Esophagus (tissue), 2 donors: ENCODE measurements around the gene ANKRD18B. TPM values are rescaled to one million over a fixed set of nuclear protein-coding genes. Genes with fewer than 3 reads are reported as not detected.
"Not testable (repeated sequence)": the region's sequence is repeated elsewhere in the genome, so short reads cannot be mapped to it uniquely, and the experiment has no call there.

Source experiments
- H3K27ac ChIP-seq, 2 donors: one replicate each; pipeline ENCODE4 v1.5.1; 2013; ENCODE audit warnings: low read depth in 2 of 2, mild to moderate bottlenecking in 2 of 2, inconsistent platforms in 1 of 2, low read length in 1 of 2, moderate library complexity in 1 of 2
- H3K27me3 ChIP-seq, 2 donors: one replicate each; pipeline ENCODE4 v1.6.1; 2013; ENCODE audit warnings: low read length in 2 of 2, control low read depth in 1 of 2, mild to moderate bottlenecking in 1 of 2; ENCODE audit not compliant: insufficient read depth in 2 of 2, control insufficient read depth in 1 of 2
- H3K36me3 ChIP-seq, 2 donors: one replicate each; pipeline ENCODE4 v1.6.1; 2013; ENCODE audit warnings: low read length in 1 of 2; ENCODE audit not compliant: control insufficient read depth in 2 of 2, insufficient read depth in 2 of 2
- H3K4me1 ChIP-seq, 2 donors: one replicate each; pipeline ENCODE4 v1.6.1; 2013; ENCODE audit warnings: low read length in 1 of 2; ENCODE audit not compliant: control insufficient read depth in 2 of 2, insufficient read depth in 2 of 2
- H3K4me3 ChIP-seq, 2 donors: one replicate each; pipeline ENCODE4 v1.5.1; 2013; ENCODE audit warnings: low read length in 2 of 2, mild to moderate bottlenecking in 2 of 2, low read depth in 1 of 2, moderate library complexity in 1 of 2
- H3K9me3 ChIP-seq, 2 donors: one replicate each; pipeline ENCODE4 v1.6.1; 2013; ENCODE audit warnings: mild to moderate bottlenecking in 2 of 2, low read depth in 1 of 2, low read length in 1 of 2, moderate library complexity in 1 of 2; ENCODE audit not compliant: control insufficient read depth in 2 of 2, insufficient read depth in 1 of 2
- WGBS, 2 donors: extraction: QIAGEN DNeasy Blood & Tissue Kit; methylation state at CpG; one replicate each; pipeline ENCODE4 v1.1.7; 2013; 5-methylcytosine and 5-hydroxymethylcytosine counted together
- polyA plus RNA-seq, 2 donors: library from polyadenylated mRNA; stranded (reverse); fragments of 200-250 nt; gene quantifications; one replicate each; pipeline ENCODE4 v1.2.3, GENCODE V29; 2013
- donor health status: healthy with polysubstance abuse.
- donor health status: Bipolar disorder and iron deficiency.

ANKRD18B gene
- polyA plus RNA-seq, 2 donors = 1.6 to 7.2 TPM

GRCh38 chr9:33560217-33560616 is 36.2 kb downstream of the ANKRD18B start:
- H3K4me1 ChIP-seq, H3K27me3 ChIP-seq, H3K9me3 ChIP-seq, H3K36me3 ChIP-seq, H3K4me3 ChIP-seq, H3K27ac ChIP-seq: not testable (repeated sequence)
- WGBS, 2 donors = 49 to 63% methylated on average over 1 of the region's 1 CpG

GRCh38 chr9:33562196-33562595 is 38.1 kb downstream of the ANKRD18B start:
- not testable (repeated sequence) for H3K27me3 ChIP-seq, H3K4me1 ChIP-seq, H3K4me3 ChIP-seq, H3K9me3 ChIP-seq, H3K36me3 ChIP-seq, H3K27ac ChIP-seq
- WGBS, 2 donors = 29 to 31% methylated on average over 1 of the region's 1 CpG

- H3K4me3 ChIP-seq, H3K27me3 ChIP-seq, H3K27ac ChIP-seq, H3K36me3 ChIP-seq, H3K9me3 ChIP-seq, H3K4me1 ChIP-seq: not testable (repeated sequence)
Measured at GRCh38 chr9:33567776-33568175, 43.7 kb downstream of the ANKRD18B start.

GRCh38 chr9:33577786-33578185 is 53.7 kb downstream of the ANKRD18B start:
- not testable (repeated sequence) for H3K27ac ChIP-seq, H3K4me1 ChIP-seq, H3K4me3 ChIP-seq, H3K9me3 ChIP-seq, H3K27me3 ChIP-seq, H3K36me3 ChIP-seq
- 68 to 84% methylated on average over 3 of the region's 3 CpGs for WGBS, 2 donors

- whole genome bisulfite sequencing, 2 donors = 92 to 93% methylated on average over 1 of the region's 1 CpG
- H3K4me1 ChIP-seq, H3K9me3 ChIP-seq, H3K36me3 ChIP-seq, H3K27me3 ChIP-seq, H3K4me3 ChIP-seq, H3K27ac ChIP-seq: not testable (repeated sequence)
Measured at GRCh38 chr9:33579996-33580395, 55.9 kb downstream of the ANKRD18B start.

GRCh38 chr9:33582686-33583085 is 58.6 kb downstream of the ANKRD18B start:
- H3K27me3 ChIP-seq, H3K4me1 ChIP-seq, H3K9me3 ChIP-seq, H3K4me3 ChIP-seq, H3K36me3 ChIP-seq, H3K27ac ChIP-seq: not testable (repeated sequence)
- WGBS, 2 donors = 33 to 48% methylated on average over 2 of the region's 2 CpGs

- H3K4me1 ChIP-seq, H3K4me3 ChIP-seq, H3K27ac ChIP-seq, H3K27me3 ChIP-seq, H3K36me3 ChIP-seq, H3K9me3 ChIP-seq: not testable (repeated sequence)
- WGBS, 2 donors = no CpG with 5 or more reads among the region's 1 CpG
Measured at GRCh38 chr9:33586128-33586527, 62.1 kb downstream of the ANKRD18B start.

GRCh38 chr9:33587799-33588198 is 63.7 kb downstream of the ANKRD18B start:
- not testable (repeated sequence) for H3K27ac ChIP-seq, H3K4me3 ChIP-seq, H3K4me1 ChIP-seq, H3K9me3 ChIP-seq, H3K36me3 ChIP-seq, H3K27me3 ChIP-seq
- no CpG with 5 or more reads among the region's 2 CpGs for WGBS, 2 donors

GRCh38 chr9:33588876-33589275 is 64.8 kb downstream of the ANKRD18B start:
- not testable (repeated sequence) for H3K4me3 ChIP-seq, H3K27ac ChIP-seq, H3K27me3 ChIP-seq, H3K4me1 ChIP-seq, H3K36me3 ChIP-seq, H3K9me3 ChIP-seq
- 96 to 100% methylated on average over 1 of the region's 2 CpGs for WGBS, 2 donors

- H3K4me3 ChIP-seq, H3K27me3 ChIP-seq, H3K4me1 ChIP-seq, H3K36me3 ChIP-seq, H3K9me3 ChIP-seq, H3K27ac ChIP-seq: not testable (repeated sequence)
- WGBS, 2 donors = 96% methylated on average over 2 of the region's 2 CpGs
Measured at GRCh38 chr9:33590857-33591256, 66.8 kb downstream of the ANKRD18B start.

GRCh38 chr9:33596974-33597373 is 72.9 kb downstream of the ANKRD18B start:
- not testable (repeated sequence) for H3K4me3 ChIP-seq, H3K27me3 ChIP-seq, H3K4me1 ChIP-seq, H3K9me3 ChIP-seq, H3K36me3 ChIP-seq, H3K27ac ChIP-seq
- WGBS, 2 donors = 94 to 95% methylated on average over 2 of the region's 2 CpGs
